Psoas muscle (tissue), 8 donors: ENCODE measurements around the gene NOD2. TPM values are rescaled to one million over a fixed set of nuclear protein-coding genes. Genes with fewer than 3 reads are reported as not detected.

Experiments used
- ATAC-seq, 4 donors: fragments of 200-7000 bp; cut with Tn5 transposase; one replicate each; pipeline ENCODE4 v1.9.1; 2020; ENCODE audit warnings: moderate library complexity in 3 of 4, mild to moderate bottlenecking in 2 of 4
- DNase-seq, 2 donors: peaks; one replicate each; pipeline ENCODE4 v3.0.0-alpha.2; 2020
- H3K27ac ChIP-seq: fragments of 200-600 bp; one replicate; pipeline ENCODE4 v1.8.0; 2022
- H3K27me3 ChIP-seq, 3 donors: fragments of 200-600 bp in 1 of 3; one replicate each; pipeline versions ENCODE4 v1.6.1 to v1.8.0; 2013 to 2022; ENCODE audit warnings: low read length in 2 of 3, mild to moderate bottlenecking in 2 of 3, moderate library complexity in 1 of 3; ENCODE audit not compliant: insufficient read depth in 3 of 3
- H3K36me3 ChIP-seq, 2 donors: fragments of 200-600 bp in 1 of 2; one replicate each; pipeline versions ENCODE4 v1.6.1 to v1.8.0; 2013 to 2022; ENCODE audit warnings: low read depth in 1 of 2, mild to moderate bottlenecking in 1 of 2, moderate library complexity in 1 of 2; ENCODE audit not compliant: insufficient read depth in 1 of 2
- H3K4me1 ChIP-seq: fragments of 200-600 bp; one replicate; pipeline ENCODE4 v1.8.0; 2022
- H3K4me3 ChIP-seq: fragments of 200-600 bp; one replicate; pipeline ENCODE4 v1.8.0; 2022; ENCODE audit warnings: mild to moderate bottlenecking
- H3K9me3 ChIP-seq: fragments of 200-600 bp; one replicate; pipeline ENCODE4 v1.8.0; 2022
- CTCF ChIP-seq: fragments of 200-600 bp; IDR thresholded peaks from one replicate; pipeline ENCODE4 v1.8.0; 2022; ENCODE audit warnings: antibody characterized with exemption
- WGBS, 3 donors: extraction: QIAGEN DNeasy Blood & Tissue Kit; methylation state at CpG; one replicate each; pipeline versions ENCODE4 v1.1.6 to v1.1.7; 2013; 5-methylcytosine and 5-hydroxymethylcytosine counted together
- intact Hi-C, 2 donors: fragments of 100-400 bp; cut with DNase I; formaldehyde crosslinking; loops; one replicate each; pipeline versions ENCODE4 v1.11.0 to v1.14.2; 2022
- polyA plus RNA-seq, 3 donors: library from polyadenylated mRNA; stranded (reverse); fragments of 200-250 nt; gene quantifications; one replicate each; pipeline ENCODE4 v1.2.3, GENCODE V29; 2013
- total RNA-seq, 4 donors: library from RNA; stranded (reverse); fragmentation: NEBNext Ultra II Directional in 2 of 4; extraction: Animal tissue kit (Norgen Biotek cat#: 25700) in 2 of 4; gene quantifications; one replicate each; pipeline versions ENCODE4 v1.2.1 to v1.2.4, GENCODE V29; 2021 to 2023
- donor health status: healthy with polysubstance abuse.
- donor health status: DM: no; HTN: no; CAD: no; lungs with moderate emphysema.
- donor health status: Bipolar disorder and iron deficiency.
- donor health status: healthy.
- donor health status: DM: yes; HTN: yes; CAD: no.
- donor health status: DM: no; HTN: no; CAD: no.
- donor health status: DM: no; HTN: no; CAD: no.
- donor health status: DM: yes; HTN: yes; CAD: no.

Gene NOD2
- total and polyA plus RNA-seq, 7 donors: 0.07 to 0.74 (median 0.25) TPM

GRCh38 chr16:50765861-50766260, 72.5 kb downstream of the NOD2 start:
- intact Hi-C loops: no loop called here
- Histone ChIP-seq H3K27ac (no peak overlapping the region), H3K4me3 (no peak overlapping the region), H3K36me3 (peaks cover 0 to 23% of the 10 kb centered on the region in 2 donors), H3K9me3 (no peaks in the 10 kb centered on the region), H3K27me3 (no peaks in the 10 kb centered on the region), H3K4me1 (peaks cover 14% of the 10 kb centered on the region)
- TF ChIP-seq CTCF: no peak
- no peak for ATAC-seq
- DNase-seq: no peak
- WGBS, 3 donors: 90 to 100% (median 100%) methylated on average over 1 of the region's 1 CpG

- WGBS, 3 donors: 97 to 99% (median 99%) methylated on average over 2 of the region's 2 CpGs
- intact Hi-C loops: no loop called here
- H3K4me3 ChIP-seq: no peak overlapping the region
- peaks cover 4% of the 10 kb centered on the region for H3K4me1 ChIP-seq
- DNase-seq (no peak), ATAC-seq (no peak)
- no peaks in the 10 kb centered on the region for H3K27me3 ChIP-seq
- H3K36me3 ChIP-seq: peaks cover 0 to 23% of the 10 kb centered on the region in 2 donors
- TF ChIP-seq CTCF: no peak
- no peak overlapping the region for H3K27ac ChIP-seq
- no peaks in the 10 kb centered on the region for H3K9me3 ChIP-seq
Observed at GRCh38 chr16:50767197-50767596, 73.8 kb downstream of the NOD2 start.

- intact Hi-C loops: no loop called here
- H3K36me3 ChIP-seq: peaks cover 0 to 14% of the 10 kb centered on the region in 2 donors
- ATAC-seq (no peak), DNase-seq (no peak)
- H3K9me3 ChIP-seq: no peaks in the 10 kb centered on the region
- no peak overlapping the region for H3K4me3 ChIP-seq
- H3K27ac ChIP-seq: no peak overlapping the region
- H3K4me1 ChIP-seq: peaks cover 7% of the 10 kb centered on the region
- TF ChIP-seq CTCF: no peak
- WGBS, 3 donors: 95 to 98% (median 95%) methylated on average over 3 of the region's 3 CpGs
- no peaks in the 10 kb centered on the region for H3K27me3 ChIP-seq
Observed at GRCh38 chr16:50771366-50771765, 78.0 kb downstream of the NOD2 start.

- DNase-seq: no peak
- Histone ChIP-seq H3K36me3 (peaks cover 0 to 24% of the 10 kb centered on the region in 2 donors), H3K4me3 (no peak overlapping the region), H3K4me1 (peaks cover 20% of the 10 kb centered on the region), H3K9me3 (no peaks in the 10 kb centered on the region), H3K27me3 (no peaks in the 10 kb centered on the region), H3K27ac (no peak overlapping the region)
- intact Hi-C loops: no loop called here
- peak in 3 of 4 donors; percentile 45 to 57 (median 57) for ATAC-seq
- WGBS, 3 donors: 92 to 95% (median 93%) methylated on average over 5 of the region's 5 CpGs
- no peak for TF ChIP-seq CTCF
Observed at GRCh38 chr16:50774405-50774804, 81.0 kb downstream of the NOD2 start.

GRCh38 chr16:50774960-50775359, 81.6 kb downstream of the NOD2 start:
- TF ChIP-seq CTCF: no peak
- intact Hi-C loops: no loop called here
- Histone ChIP-seq H3K9me3 (no peaks in the 10 kb centered on the region), H3K27me3 (no peaks in the 10 kb centered on the region), H3K36me3 (peaks cover under 1 to 25% of the 10 kb centered on the region in 2 donors), H3K27ac (no peak overlapping the region), H3K4me3 (no peak overlapping the region), H3K4me1 (peaks cover 20% of the 10 kb centered on the region)
- no peak for DNase-seq
- ATAC-seq: no peak
- 87 to 95% (median 89%) methylated on average over 3 of the region's 3 CpGs for WGBS, 3 donors
